ENCODE data around the gene ZFYVE26. TPM values are rescaled to one million over a fixed set of nuclear protein-coding genes. Genes with fewer than 3 reads are reported as not detected.
"Not testable (repeated sequence)": the region's sequence is repeated elsewhere in the genome, so short reads cannot be mapped to it uniquely, and the experiment has no call there.

ZFYVE26 gene
- total RNA-seq, 1 donor from 2014 or later = 27.7 TPM

- intact Hi-C loops (cut with micrococcal nuclease) = no loop called here
Measured at GRCh38 chr14:67759916-67760315, 56.5 kb downstream of the ZFYVE26 start.

GRCh38 chr14:67757175-67757574 lies 59.2 kb downstream of the ZFYVE26 start:
- intact Hi-C loops (cut with micrococcal nuclease) = no loop called here

- intact Hi-C loops (cut with micrococcal nuclease) = no loop called here
Measured at GRCh38 chr14:67756496-67756895, 59.9 kb downstream of the ZFYVE26 start.

GRCh38 chr14:67749341-67750084 lies 66.9 kb downstream of the ZFYVE26 start:
- intact Hi-C loops (cut with micrococcal nuclease) = no loop called here

GRCh38 chr14:67748312-67748711 lies 68.1 kb downstream of the ZFYVE26 start:
- intact Hi-C loops (cut with micrococcal nuclease) = no loop called here

- intact Hi-C loops (cut with micrococcal nuclease) = loop anchor here (2.0 kb wide), 1 partner anchor 52 kb away; the partner anchor contains the start of gene RDH11
Measured at GRCh38 chr14:67746927-67747326, 69.5 kb downstream of the ZFYVE26 start.

GRCh38 chr14:67744046-67744445 lies 72.3 kb downstream of the ZFYVE26 start:
- intact Hi-C loops (cut with micrococcal nuclease) = no loop called here

GRCh38 chr14:67738740-67739504 lies 77.5 kb downstream of the ZFYVE26 start:
- intact Hi-C loops (cut with micrococcal nuclease) = no loop called here

GRCh38 chr14:67736771-67737170 lies 79.6 kb downstream of the ZFYVE26 start:
- intact Hi-C loops (cut with micrococcal nuclease) = no loop called here

GRCh38 chr14:67735336-67736147 lies 80.8 kb downstream of the ZFYVE26 start:
- intact Hi-C loops (cut with micrococcal nuclease) = no loop called here

GRCh38 chr14:67734675-67735074 lies 81.7 kb downstream of the ZFYVE26 start:
- intact Hi-C loops (cut with micrococcal nuclease) = no loop called here

GRCh38 chr14:67733616-67734015 lies 82.8 kb downstream of the ZFYVE26 start:
- intact Hi-C loops (cut with micrococcal nuclease) = no loop called here

GRCh38 chr14:67729072-67729885 lies 87.1 kb downstream of the ZFYVE26 start:
- intact Hi-C loops (cut with micrococcal nuclease) = no loop called here

- intact Hi-C loops (cut with micrococcal nuclease) = no loop called here
Measured at GRCh38 chr14:67728258-67728657, 88.1 kb downstream of the ZFYVE26 start.

GRCh38 chr14:67727361-67727760 lies 89.0 kb downstream of the ZFYVE26 start:
- intact Hi-C loops (cut with micrococcal nuclease) = no loop called here

- intact Hi-C loops (cut with micrococcal nuclease) = no loop called here
Measured at GRCh38 chr14:67725171-67725570, 91.2 kb downstream of the ZFYVE26 start.

- intact Hi-C loops (cut with micrococcal nuclease) = no loop called here
Measured at GRCh38 chr14:67722293-67722692, 94.1 kb downstream of the ZFYVE26 start.

GRCh38 chr14:67721875-67722274 lies 94.5 kb downstream of the ZFYVE26 start:
- intact Hi-C loops (cut with micrococcal nuclease) = no loop called here

- intact Hi-C loops (cut with micrococcal nuclease) = no loop called here
Measured at GRCh38 chr14:67719866-67720265, 96.5 kb downstream of the ZFYVE26 start.

- intact Hi-C loops (cut with micrococcal nuclease) = not testable (repeated sequence)
Measured at GRCh38 chr14:67719385-67719784, 97.0 kb downstream of the ZFYVE26 start.

- intact Hi-C loops (cut with micrococcal nuclease) = no loop called here
Measured at GRCh38 chr14:67718265-67718664, 98.1 kb downstream of the ZFYVE26 start.

All from T-helper 1 cell treated with Interleukin-12 subunit alpha and Interleukin-12 subunit beta and Interleukin-4 antibody, amounts not matched to agents 30 ng/mL and 1 ng/mL, for 36 hours (primary cell).